Fibroblast of skin of left biceps (primary cell): ENCODE results near the gene UNKL.

Experiments
- DNase-seq, 2 experiments: peaks; one replicate each; pipeline ENCODE4 v3.0.0-alpha.2; 2013; ENCODE audit warnings: low read depth in 2 of 2

The UNKL gene

DNA sequence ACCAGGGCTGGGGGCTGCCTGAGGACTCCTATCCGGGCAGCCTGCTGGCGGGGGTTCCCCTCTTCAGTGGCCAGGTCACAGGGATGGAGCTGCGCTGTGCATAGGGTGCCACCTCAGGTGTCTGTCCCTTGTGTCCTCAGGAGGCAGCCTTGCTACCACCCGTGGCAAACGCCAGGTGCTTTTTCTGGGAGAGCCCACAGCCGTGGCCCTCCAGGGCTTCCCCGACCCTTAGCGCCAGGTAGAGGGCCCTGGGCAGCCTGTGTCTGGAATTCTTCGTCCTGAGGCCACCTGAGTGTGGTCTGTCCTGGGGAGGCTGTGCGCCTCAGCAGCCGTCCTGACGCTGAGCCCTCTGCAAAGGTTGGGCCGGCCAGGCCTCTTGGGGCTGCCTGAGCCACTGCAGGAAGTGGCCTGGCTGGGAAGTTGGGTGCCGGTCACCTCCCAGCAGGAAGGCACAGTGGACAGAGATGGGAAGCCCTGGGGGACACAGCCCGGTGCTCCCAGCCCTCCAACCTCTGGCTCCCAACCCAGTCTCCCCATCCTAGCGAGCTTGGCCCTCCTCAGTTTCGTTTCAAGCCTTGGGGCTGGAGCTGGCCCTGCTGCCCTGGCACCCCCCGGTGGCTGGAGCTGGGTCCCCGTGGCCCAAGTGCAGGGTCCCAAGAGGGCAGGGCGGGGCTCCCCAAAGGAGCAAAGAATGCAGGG lies 88.7 kb downstream of the UNKL start:
- no peak for DNase-seq

DNA sequence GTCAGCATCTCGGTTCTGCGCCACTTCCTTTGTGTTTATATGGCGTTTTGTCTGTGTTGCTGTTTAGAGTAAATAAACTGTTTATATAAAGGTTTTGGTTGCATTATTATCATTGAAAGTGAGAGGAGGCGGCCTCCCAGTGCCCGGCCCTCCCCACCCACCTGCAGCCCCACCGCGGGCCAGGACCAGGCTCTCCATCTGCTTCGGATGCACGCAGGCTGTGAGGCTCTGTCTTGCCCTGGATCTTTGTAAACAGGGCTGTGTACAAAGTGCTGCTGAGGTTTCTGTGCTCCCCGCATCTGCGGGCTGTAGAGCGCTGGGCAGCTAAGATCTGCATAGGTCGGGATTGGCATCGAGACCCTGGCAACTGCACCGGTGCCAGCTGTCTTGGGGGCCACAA lies 89.2 kb downstream of the UNKL start:
- no peak for DNase-seq

- DNase-seq, result no peak
Observed at GRCh38 chr16:1324286-1324826, 90.1 kb downstream of the UNKL start.

DNA sequence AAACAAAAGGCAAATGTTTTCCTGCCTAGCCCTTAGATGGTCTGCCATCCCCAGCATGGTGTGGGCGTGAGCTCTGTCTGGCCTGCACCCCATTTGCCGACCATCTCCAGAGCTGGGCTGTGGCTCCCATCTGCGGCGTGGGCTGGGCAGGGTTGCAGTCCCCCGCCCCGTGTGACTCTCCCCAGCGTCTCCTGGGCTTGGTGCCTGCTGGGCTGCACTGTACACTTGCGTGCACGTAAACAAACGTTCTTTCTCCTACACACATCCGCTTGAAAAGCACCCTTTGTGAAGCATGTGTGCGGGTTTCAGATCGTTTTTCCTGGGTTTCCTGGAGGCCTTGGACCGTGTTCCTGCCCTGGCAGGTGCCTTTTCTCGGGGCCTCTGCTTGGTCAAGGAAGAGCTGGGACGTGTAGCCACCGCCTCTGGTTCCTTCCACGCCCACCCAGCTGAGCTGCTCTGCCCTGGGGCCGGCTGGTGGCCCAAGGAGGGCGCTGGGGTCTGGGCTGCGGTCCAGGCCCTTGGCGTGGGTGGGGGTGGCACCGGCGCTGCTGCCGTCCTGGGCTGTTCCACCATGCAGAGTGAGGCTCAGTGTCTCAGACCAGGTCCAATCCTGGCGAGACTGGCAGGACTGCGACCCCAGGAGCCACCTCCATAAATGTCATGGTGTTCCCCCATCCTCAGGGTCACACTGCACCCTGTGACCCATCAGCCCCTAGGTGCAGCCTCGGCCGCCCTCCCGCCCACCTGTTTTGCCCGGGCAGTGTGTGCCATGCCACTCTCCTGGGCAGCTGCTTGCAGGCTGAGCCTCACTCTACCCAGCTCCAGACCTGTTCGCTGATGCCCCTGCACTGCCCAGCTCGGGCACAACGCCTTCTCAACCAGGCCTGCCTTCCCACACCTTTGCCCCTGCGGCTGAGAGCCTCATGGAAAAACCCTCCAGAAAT lies 90.9 kb downstream of the UNKL start:
- DNase-seq, result no peak

DNA sequence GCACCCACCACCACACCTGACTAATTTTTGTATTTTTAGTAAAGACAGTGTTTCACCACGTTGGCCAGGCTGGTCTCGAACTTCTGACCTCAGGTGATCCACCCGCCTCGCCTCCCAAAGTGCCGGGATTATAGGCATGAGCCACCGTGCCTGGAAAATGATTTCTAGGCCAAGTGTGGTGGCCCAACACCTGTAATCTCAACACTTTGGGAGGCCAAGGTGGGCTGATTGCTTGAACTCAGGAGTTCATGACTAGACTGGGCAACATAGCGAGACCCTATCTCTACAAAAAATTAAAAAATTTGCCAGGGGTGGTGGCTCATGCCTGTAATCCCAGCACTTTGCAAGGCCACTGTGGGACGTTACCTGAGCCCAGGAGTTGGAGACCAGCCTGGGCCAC lies 92.1 kb downstream of the UNKL start:
- DNase-seq, result no peak

DNA sequence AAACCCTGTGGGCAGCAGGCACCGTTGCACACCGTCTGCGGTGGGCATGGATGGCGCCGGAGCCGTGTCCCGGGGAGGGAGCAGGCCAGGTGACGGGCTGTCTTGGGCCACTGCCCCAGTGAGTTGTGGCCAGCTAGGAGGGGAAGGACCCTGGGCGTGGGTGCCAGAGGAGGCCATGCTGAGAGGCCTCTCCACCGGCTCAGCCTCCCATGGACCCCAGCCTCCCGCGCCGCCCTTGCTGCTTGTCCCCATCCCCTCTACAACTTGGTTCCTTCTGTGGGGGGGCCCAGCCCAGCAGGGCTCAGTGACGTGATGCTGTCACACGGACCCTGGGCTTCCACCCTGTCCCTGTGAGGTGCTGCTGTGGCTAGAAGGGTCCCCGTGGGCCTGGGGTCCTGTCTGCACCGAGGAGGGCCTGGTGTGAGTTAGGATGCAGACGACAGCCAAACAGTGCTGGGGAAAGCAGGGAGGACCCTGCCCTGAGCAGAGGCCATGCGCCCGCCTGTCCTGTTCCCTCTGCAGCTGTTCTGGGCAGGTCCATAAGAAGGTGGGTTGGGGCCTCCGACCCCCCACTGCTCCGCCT lies 93.8 kb downstream of the UNKL start:
- no peak for DNase-seq

- DNase-seq, result no peak
Observed at GRCh38 chr16:1320097-1320496, 94.4 kb downstream of the UNKL start.

DNA sequence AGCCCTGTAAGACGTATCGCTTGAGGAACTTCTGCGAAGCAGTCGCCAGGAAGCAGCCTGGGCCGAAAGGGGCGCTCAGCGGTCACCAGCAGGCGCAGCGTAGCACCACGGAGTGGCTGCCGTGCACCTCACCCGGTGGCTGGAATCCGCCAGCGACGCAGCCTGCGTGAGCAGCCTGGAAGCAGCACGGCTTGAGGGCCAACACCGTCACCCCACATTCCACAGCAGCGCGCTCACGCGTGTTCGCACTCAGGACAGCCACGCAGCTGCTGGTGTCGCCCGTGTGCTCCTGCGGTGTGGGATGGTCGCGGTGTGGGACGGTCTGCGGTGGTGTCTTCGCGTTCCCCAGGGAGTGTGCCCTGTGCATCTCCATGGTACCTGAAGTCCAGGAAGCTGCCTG lies 95.5 kb downstream of the UNKL start:
- DNase-seq, result no peak

DNA sequence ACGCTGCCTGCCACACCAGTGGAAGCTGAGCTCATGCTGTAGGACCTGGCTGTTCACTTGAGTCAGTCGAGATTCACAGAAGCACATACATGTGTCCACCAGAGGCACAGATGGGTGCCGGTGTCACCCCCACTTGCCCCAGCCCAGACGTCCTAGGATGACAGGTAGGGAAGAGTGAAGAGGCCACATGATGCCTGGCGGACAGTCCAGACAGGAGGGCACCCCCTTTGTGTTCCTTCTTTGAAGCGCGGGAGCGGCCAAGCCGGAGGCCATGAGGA lies 96.3 kb downstream of the UNKL start:
- DNase-seq, result no peak

DNA sequence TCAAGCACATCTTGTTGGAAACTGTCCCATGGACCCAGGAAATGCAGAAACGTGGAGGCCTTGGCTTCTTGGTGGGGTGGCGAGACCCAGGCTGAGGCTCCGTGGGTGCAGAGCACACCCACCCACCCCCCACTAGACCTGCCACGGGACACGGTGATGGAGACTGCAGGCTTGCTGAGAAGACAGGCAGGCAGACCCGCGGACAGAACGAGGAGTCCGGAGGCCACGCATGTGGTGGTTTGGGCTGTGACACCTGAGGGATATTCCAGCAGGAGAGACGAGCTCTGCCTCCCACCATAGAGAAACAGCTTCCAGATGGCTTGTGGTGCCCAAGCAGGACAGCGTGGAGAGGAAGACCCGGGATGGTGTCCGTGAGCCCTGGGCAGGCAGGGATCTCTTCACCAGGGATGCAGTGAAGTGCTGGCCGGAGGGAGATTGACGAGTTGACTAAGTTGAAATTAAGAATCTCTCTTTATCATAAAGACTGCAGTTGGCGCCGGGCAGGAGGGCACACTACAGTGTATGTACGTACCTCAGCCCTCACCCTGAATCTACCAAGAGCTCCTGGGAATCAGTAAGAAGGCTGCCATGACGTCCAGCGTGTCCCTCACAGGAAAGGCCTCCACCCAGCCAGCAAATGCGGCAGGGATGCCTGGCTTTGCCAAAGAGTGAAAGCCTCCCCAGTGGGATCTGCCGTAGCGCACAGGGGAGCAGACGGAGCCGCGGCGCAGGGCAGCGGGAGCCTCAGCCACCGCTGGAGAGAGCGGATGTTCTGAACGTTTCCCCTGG lies 96.8 kb downstream of the UNKL start:
- no peak for DNase-seq

GRCh38 chr16:1316033-1316405 lies 98.5 kb downstream of the UNKL start:
- DNase-seq, result no peak

- DNase-seq, result no peak
Observed at GRCh38 chr16:1315081-1316032, 99.1 kb downstream of the UNKL start.

DNA sequence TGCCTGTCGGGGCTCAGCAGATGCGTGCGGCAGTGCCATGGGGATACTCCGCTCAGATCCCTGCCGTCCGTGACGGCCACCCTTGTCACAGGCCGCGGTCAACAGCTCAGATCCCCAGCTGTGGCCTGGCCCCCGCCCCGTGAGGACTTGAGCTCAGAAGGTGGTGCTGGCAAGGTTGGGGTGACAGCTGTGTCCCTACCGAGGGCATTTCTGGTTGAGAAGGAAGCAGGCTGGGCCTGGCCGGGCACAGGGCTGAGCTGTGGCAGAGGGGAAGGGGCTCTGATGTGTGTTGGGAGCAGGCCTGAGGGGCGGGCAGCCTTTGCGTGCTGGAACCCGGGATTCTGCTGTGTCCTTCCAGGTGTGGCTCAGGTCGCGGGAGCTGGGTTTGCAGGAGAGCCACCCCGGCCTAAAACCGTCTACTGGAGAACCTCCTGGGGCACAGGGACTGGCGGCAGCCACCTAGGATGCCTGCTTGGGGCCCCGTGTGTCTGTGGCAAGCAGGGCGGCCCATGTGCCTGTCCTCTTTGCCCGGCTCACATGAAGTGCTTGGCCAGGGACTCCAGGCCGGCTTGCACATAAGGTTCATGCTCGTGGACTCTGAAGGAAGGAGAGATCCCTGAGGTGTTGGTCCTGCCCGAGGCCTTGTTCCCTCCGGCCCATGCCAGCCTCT lies 100.0 kb downstream of the UNKL start:
- DNase-seq, result no peak

DNA sequence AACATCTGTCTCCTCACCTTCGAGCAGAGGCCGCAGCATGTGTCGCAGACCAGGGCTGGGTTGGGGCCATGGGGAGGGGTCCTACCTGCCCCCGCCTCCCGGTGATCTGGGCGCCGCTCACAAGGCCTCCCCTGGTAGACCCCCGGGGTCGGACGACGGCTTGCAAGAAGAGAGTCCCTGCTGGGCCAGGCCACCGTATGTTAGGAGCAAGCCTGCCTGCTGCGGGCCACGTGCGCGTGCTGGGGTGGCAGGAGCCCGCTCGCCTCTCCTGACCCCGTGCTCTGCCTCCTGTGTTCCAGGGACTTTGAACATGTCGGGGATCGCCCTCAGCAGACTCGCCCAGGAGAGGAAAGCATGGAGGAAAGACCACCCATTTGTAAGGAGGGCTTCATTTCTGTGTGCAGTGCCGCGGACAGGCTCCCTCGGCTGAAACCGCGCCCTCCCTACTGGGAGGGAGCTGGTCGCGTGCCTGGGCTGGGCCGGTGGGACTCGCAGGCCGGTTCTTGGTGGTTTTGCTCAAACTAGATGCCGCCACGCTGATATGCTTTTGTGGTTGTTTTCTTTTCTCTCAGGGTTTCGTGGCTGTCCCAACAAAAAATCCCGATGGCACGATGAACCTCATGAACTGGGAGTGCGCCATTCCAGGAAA lies 100.7 kb downstream of the UNKL start:
- DNase-seq, result no peak
